ENCODE results near the gene BPTF.
"Not testable (repeated sequence)": the region's sequence is repeated elsewhere in the genome, so short reads cannot be mapped to it uniquely, and the experiment has no call there.

BPTF gene

DNA sequence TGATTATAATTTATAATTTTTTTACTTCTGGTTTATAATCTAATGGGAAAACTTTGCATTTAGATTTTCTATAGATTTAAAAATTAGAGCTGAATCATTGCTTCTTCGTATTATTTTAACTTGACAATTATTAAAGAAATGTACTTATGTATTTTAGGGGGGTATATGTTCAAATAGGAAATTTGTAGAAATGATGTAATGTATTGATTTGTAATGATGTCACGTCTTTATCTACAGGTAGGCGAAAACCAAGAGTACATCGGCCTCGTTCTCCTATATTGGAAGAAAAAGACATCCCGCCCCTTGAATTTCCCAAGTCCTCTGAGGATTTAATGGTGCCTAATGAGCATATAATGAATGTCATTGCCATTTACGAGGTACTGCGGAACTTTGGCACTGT is 28.4 kb downstream of the BPTF start:
- H3K27me3 Mint-ChIP-seq (ENCODE audit: low read depth) = no peaks in the 10 kb centered on the region
- TF ChIP-seq, protein P1, sequence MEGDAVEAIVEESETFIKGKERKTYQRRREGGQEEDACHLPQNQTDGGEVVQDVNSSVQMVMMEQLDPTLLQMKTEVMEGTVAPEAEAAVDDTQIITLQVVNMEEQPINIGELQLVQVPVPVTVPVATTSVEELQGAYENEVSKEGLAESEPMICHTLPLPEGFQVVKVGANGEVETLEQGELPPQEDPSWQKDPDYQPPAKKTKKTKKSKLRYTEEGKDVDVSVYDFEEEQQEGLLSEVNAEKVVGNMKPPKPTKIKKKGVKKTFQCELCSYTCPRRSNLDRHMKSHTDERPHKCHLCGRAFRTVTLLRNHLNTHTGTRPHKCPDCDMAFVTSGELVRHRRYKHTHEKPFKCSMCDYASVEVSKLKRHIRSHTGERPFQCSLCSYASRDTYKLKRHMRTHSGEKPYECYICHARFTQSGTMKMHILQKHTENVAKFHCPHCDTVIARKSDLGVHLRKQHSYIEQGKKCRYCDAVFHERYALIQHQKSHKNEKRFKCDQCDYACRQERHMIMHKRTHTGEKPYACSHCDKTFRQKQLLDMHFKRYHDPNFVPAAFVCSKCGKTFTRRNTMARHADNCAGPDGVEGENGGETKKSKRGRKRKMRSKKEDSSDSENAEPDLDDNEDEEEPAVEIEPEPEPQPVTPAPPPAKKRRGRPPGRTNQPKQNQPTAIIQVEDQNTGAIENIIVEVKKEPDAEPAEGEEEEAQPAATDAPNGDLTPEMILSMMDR (IDR thresholded peaks at IDR 0.05; ENCODE audit: unreplicated experiment in 3 of 3) = no peak
- H3K9me3 Mint-ChIP-seq = no peaks in the 10 kb centered on the region
- H3K27ac Mint-ChIP-seq = no peak overlapping the region
- no peak overlapping the region for H3K4me3 Mint-ChIP-seq
- peaks cover 31% of the 10 kb centered on the region for H3K4me1 Mint-ChIP-seq
- peaks cover 62% of the 10 kb centered on the region for H3K36me3 Mint-ChIP-seq (ENCODE audit: low read depth)

DNA sequence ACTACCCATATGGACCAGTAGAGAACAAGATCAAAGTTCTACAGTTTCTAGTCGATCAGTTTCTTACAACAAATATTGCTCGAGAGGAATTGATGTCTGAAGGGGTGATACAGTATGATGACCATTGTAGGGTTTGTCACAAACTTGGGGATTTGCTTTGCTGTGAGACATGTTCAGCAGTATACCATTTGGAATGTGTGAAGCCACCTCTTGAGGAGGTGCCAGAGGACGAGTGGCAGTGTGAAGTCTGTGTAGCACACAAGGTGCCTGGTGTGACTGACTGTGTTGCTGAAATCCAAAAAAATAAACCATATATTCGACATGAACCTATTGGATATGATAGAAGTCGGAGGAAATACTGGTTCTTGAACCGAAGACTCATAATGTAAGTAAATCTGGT is 29.1 kb downstream of the BPTF start:
- Mint-ChIP-seq H3K4me1 (peaks cover 31% of the 10 kb centered on the region), H3K27me3 (ENCODE audit: low read depth) (no peaks in the 10 kb centered on the region), H3K9me3 (no peaks in the 10 kb centered on the region), H3K4me3 (no peak overlapping the region), H3K27ac (no peak overlapping the region), H3K36me3 (ENCODE audit: low read depth) (peaks cover 56% of the 10 kb centered on the region)
- TF ChIP-seq, protein P1 (IDR thresholded peaks at IDR 0.05; ENCODE audit: unreplicated experiment in 3 of 3) = no peak

DNA sequence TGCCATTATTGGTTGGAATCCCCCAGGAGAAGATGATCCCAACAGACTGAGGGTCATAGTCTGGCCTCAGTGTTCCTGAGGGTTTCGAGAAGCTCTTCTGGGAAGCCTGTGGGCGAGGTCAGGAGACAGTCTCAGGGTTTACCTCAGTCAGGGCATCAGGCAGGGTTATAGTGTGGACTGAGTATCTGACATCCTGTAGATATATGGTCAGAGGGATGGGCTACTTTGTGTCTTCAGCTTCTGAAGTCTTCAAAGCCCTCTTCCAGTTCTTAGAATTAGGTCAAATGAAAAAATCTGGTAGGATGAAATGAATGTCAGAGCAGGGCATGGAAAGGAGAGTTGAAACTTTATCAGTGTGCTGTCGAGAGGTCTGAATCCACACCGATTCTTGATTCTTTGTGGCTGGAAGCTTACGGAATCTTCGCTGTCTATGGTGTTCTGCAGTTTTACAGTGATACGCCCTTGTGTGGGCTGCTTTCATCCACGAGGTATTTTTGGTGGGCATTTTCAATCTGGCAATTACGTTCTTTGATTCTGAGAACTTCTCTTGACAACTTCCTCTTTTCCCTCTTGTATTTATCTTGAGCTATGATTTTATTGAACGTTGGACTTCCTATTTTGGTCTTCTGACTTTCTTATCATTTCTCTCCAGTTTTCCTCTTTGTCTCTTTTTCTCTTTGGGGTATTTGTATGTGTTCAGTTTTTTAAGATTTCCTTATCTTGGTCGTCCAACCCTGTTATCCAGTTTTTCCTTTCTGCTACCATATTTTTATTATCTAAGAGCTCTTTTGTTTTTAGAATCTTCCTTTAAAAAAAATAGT is 30.4 kb downstream of the BPTF start:
- H3K4me1 Mint-ChIP-seq = peaks cover 28% of the 10 kb centered on the region
- no peak overlapping the region for H3K4me3 Mint-ChIP-seq
- H3K27ac Mint-ChIP-seq = peak overlapping the region in 1 of 3 experiments; percentile 16
- H3K36me3 Mint-ChIP-seq (ENCODE audit: low read depth) = peaks cover 48% of the 10 kb centered on the region
- TF ChIP-seq, protein P1 (IDR thresholded peaks at IDR 0.05; ENCODE audit: unreplicated experiment in 3 of 3) = no peak
- H3K27me3 Mint-ChIP-seq (ENCODE audit: low read depth) = no peaks in the 10 kb centered on the region
- no peaks in the 10 kb centered on the region for H3K9me3 Mint-ChIP-seq

DNA sequence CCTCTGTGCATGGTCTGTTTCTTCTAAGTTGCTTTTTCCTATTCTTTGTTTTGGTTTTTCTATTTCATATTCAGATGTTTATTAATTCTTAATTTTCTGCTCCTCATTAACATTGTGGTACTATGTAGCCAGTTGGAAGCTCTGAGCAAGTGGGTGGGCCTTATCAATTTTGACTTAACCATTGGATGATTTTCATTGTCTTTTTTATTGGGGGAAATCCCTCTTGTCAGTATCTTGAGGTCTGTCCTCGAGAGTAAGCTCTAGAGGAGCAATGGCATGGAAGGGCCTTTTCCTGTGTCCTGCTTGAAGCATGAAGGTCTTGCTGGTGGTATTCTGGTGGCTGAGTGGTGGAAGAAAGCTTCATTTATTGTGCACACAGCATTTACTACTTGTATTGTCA is 31.1 kb downstream of the BPTF start:
- not testable (repeated sequence) for H3K27ac Mint-ChIP-seq; H3K27me3 Mint-ChIP-seq (ENCODE audit: low read depth); H3K9me3 Mint-ChIP-seq; H3K4me3 Mint-ChIP-seq
- peaks cover 28% of the 10 kb centered on the region for H3K4me1 Mint-ChIP-seq
- peaks cover 44% of the 10 kb centered on the region for H3K36me3 Mint-ChIP-seq (ENCODE audit: low read depth)

DNA sequence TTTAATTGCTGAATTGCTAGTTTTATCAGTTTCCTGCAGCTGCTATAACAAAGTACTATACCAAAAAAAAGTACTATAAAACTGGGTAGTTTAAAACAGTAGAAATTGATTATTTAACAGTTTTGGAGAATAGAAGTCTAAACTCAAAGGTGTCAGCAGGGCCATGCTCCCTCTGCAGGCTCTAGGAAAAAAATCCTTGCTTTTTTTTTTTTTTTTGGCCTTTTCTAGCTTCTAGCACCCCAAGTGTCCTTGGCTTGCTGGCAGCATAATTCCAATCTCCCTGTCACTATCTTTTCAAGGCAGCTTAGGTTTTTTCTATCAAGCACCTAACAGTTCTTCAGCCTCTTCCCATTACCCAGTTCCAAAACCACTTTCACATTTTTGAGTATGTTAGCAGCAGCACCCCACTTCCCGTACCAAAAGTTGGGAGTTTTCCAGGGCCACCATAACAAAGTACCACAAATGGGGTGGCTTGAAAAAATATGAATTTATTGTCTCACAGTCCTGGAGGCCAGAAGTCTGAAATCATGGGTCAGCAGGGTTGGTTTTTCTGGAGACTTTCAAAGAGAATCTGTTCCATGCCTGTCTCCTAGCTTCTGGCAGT is 37.4 kb downstream of the BPTF start:
- Mint-ChIP-seq H3K4me3 (no peak overlapping the region), H3K4me1 (peaks cover 9% of the 10 kb centered on the region), H3K9me3 (no peaks in the 10 kb centered on the region), H3K27ac (no peak overlapping the region), H3K36me3 (ENCODE audit: low read depth) (peaks cover 38% of the 10 kb centered on the region), H3K27me3 (ENCODE audit: low read depth) (no peaks in the 10 kb centered on the region)
- TF ChIP-seq, protein P1 (IDR thresholded peaks at IDR 0.05; ENCODE audit: unreplicated experiment in 3 of 3) = no peak

DNA sequence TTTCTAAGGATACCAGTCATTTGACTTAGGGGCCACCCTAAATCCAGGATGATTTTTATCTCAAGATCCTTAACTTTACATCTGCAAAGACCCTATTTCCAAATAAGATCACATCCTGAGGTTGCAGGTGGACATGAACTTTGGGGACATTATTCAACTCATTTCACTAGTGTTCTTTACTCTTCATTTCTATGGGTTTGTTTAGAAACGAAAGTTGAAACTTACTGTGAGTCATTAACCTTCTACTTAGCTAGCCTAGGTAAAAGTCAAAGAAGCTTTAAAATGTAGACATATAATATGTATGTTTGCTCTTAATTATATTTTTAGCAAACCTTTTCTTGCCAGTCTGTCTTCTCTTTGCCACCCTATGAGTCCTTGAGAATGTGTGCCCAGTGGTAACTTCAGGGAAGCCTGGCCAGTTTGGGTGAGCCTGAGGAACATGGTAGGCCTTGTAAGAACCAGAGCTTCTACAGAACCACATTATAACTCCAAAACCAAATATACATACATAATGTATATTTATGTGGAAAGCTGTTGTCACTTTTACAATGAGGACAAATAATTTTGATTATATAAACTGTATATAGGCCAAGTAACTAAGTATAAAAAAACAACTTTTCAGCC is 38.4 kb downstream of the BPTF start:
- Mint-ChIP-seq H3K4me3 (no peak overlapping the region), H3K27me3 (ENCODE audit: low read depth) (no peaks in the 10 kb centered on the region), H3K36me3 (ENCODE audit: low read depth) (peaks cover 37% of the 10 kb centered on the region), H3K4me1 (peaks cover 9% of the 10 kb centered on the region), H3K9me3 (no peaks in the 10 kb centered on the region), H3K27ac (no peak overlapping the region)
- TF ChIP-seq, protein P1 (IDR thresholded peaks at IDR 0.05; ENCODE audit: unreplicated experiment in 3 of 3) = no peak
